Central memory CD8-positive, alpha-beta T cell (primary cell): ENCODE results near the gene SORBS2.

Experiments used
- ATAC-seq: fragments of 150-1000 bp; cut with Tn5 transposase; replicated peaks from 2 replicates; pipeline ENCODE4 v1.10.0; 2022; ENCODE audit warnings: mild to moderate bottlenecking, moderate FRiP score, moderate number of reproducible peaks; ENCODE audit not compliant: poor library complexity, severe bottlenecking; ENCODE audit errors: extremely low read depth
- DNase-seq, 2 donors: peaks; one replicate each; pipeline ENCODE4 v3.0.0; 2021; ENCODE audit warnings: low spot score in 2 of 2
- H3K27ac Mint-ChIP-seq: one replicate; pipeline ENCODE4 v1.8.0; 2022; ENCODE audit warnings: low read depth, mild to moderate bottlenecking, moderate library complexity, mixed read lengths
- H3K27me3 Mint-ChIP-seq: one replicate; pipeline ENCODE4 v1.8.0; 2022; ENCODE audit warnings: mixed read lengths
- H3K36me3 Mint-ChIP-seq: one replicate; pipeline ENCODE4 v1.8.0; 2022; ENCODE audit warnings: mild to moderate bottlenecking, moderate library complexity, mixed read lengths; ENCODE audit not compliant: insufficient read depth
- H3K4me1 Mint-ChIP-seq: one replicate; pipeline ENCODE4 v1.8.0; 2022; ENCODE audit warnings: mixed read lengths
- H3K4me3 Mint-ChIP-seq: one replicate; pipeline ENCODE4 v1.8.0; 2022; ENCODE audit warnings: mild to moderate bottlenecking, moderate library complexity, mixed read lengths
- H3K9me3 Mint-ChIP-seq: one replicate; pipeline ENCODE4 v1.8.0; 2022; ENCODE audit warnings: mixed read lengths

Gene SORBS2

GRCh38 chr4:185538806-185539205 lies 273.2 kb downstream of the SORBS2 start:
- no peak overlapping the region for H3K27ac Mint-ChIP-seq
- no peaks in the 10 kb centered on the region for H3K36me3 Mint-ChIP-seq
- H3K27me3 Mint-ChIP-seq = peaks cover 17% of the 10 kb centered on the region
- H3K9me3 Mint-ChIP-seq = no peaks in the 10 kb centered on the region
- H3K4me3 Mint-ChIP-seq = no peak overlapping the region
- no peak for DNase-seq
- H3K4me1 Mint-ChIP-seq = no peaks in the 10 kb centered on the region
- ATAC-seq = no peak

DNA sequence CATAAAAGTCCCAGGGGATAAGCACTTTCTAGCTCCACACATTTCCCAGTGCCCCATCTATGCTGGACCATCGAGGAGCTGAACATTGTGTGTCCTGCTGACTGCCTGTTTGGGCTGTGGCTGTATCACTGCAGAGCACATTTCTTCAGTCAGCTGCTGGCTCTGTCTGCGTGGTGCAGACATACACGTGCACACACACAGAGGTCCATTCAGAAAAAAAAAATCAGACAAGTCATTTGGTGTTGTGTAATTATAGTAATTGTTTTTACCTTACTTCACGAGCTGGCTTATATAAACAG lies 275.6 kb downstream of the SORBS2 start:
- H3K27ac Mint-ChIP-seq = no peak overlapping the region
- H3K4me1 Mint-ChIP-seq = no peaks in the 10 kb centered on the region
- H3K9me3 Mint-ChIP-seq = no peaks in the 10 kb centered on the region
- peaks cover 21% of the 10 kb centered on the region for H3K27me3 Mint-ChIP-seq
- ATAC-seq (no peak), DNase-seq (no peak)
- H3K4me3 Mint-ChIP-seq = no peak overlapping the region
- H3K36me3 Mint-ChIP-seq = no peaks in the 10 kb centered on the region

- H3K9me3 Mint-ChIP-seq = no peaks in the 10 kb centered on the region
- no peak overlapping the region for H3K4me3 Mint-ChIP-seq
- H3K36me3 Mint-ChIP-seq = no peaks in the 10 kb centered on the region
- DNase-seq (no peak), ATAC-seq (no peak)
- H3K27ac Mint-ChIP-seq = no peak overlapping the region
- peaks cover 23% of the 10 kb centered on the region for H3K27me3 Mint-ChIP-seq
- H3K4me1 Mint-ChIP-seq = no peaks in the 10 kb centered on the region
Observed at GRCh38 chr4:185535612-185536410, 276.2 kb downstream of the SORBS2 start.
